ENCODE data around the gene GALP.
"Not testable (repeated sequence)": the region's sequence is repeated elsewhere in the genome, so short reads cannot be mapped to it uniquely, and the experiment has no call there.

The GALP gene

DNA sequence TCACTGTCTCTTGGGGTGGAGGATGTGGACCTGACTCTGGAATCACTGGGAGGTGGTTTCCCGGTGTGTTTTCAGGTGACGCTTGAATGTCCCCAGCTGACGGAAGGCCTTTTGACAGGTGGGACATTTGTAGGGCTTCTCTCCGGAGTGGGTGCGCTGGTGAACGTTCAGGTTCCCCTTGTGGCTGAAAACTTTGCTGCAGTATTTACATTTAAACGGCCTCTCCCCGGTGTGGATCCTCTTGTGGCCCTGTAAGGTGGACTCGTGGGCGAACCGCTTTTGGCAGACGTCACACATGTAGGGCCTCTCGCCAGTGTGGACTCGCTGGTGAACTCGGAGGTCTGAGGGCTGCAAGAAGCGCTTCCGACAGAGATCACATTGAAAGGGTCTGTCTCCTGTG lies 14.0 kb downstream of the GALP start:
- no peak for DNase-seq (ENCODE audit: low read depth)
- TF ChIP-seq, protein P1, sequence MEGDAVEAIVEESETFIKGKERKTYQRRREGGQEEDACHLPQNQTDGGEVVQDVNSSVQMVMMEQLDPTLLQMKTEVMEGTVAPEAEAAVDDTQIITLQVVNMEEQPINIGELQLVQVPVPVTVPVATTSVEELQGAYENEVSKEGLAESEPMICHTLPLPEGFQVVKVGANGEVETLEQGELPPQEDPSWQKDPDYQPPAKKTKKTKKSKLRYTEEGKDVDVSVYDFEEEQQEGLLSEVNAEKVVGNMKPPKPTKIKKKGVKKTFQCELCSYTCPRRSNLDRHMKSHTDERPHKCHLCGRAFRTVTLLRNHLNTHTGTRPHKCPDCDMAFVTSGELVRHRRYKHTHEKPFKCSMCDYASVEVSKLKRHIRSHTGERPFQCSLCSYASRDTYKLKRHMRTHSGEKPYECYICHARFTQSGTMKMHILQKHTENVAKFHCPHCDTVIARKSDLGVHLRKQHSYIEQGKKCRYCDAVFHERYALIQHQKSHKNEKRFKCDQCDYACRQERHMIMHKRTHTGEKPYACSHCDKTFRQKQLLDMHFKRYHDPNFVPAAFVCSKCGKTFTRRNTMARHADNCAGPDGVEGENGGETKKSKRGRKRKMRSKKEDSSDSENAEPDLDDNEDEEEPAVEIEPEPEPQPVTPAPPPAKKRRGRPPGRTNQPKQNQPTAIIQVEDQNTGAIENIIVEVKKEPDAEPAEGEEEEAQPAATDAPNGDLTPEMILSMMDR (conservative IDR thresholded peaks at IDR 0.05; ENCODE audit: low read depth, low read length) = no peak
- no peak overlapping the region for H3K4me3 ChIP-seq (ENCODE audit: low read length)

DNA sequence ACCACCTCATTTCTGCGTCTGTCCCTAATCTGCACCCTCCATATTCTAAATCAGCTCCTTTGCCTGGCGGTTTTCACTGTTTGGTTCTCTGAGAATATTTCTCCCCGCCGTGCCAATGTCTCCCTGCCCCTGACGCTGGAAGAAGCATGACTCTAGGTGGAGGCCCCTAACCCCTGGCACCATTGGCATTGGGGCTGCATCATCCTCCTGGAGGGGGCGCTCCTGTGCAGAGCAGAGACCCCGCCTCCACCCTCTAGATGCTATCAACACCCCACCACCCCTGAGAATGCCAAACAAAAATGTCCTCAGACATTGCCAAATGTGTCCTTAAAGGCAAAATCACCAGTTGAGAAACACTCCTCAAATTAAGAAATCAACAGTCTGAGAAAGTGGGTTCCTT lies 15.3 kb downstream of the GALP start:
- TF ChIP-seq, protein P1 (conservative IDR thresholded peaks at IDR 0.05; ENCODE audit: low read depth, low read length) = no peak
- no peak overlapping the region for H3K4me3 ChIP-seq (ENCODE audit: low read length)
- no peak for DNase-seq (ENCODE audit: low read depth)

DNA sequence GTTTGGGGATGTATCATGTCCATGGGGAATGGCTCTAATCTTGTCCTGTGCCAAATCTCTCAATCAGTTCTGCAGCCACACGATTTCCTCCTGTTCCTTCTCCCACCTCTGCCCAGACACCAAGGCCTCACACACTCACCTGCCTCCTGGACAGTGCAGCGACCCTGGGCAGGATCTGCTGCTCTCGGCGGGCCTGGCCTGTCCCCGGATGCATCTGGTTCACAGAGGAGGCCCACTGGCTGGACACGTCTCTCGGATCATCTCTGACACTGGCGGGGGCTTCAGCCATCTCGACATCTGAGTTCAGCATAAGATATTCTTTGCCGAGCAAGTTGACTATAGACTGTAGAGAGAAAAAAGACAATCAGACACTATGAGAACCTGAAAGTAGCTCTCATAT lies 15.9 kb downstream of the GALP start:
- no peak for DNase-seq (ENCODE audit: low read depth)
- TF ChIP-seq, protein P1 (conservative IDR thresholded peaks at IDR 0.05; ENCODE audit: low read depth, low read length) = no peak
- no peak overlapping the region for H3K4me3 ChIP-seq (ENCODE audit: low read length)

DNA sequence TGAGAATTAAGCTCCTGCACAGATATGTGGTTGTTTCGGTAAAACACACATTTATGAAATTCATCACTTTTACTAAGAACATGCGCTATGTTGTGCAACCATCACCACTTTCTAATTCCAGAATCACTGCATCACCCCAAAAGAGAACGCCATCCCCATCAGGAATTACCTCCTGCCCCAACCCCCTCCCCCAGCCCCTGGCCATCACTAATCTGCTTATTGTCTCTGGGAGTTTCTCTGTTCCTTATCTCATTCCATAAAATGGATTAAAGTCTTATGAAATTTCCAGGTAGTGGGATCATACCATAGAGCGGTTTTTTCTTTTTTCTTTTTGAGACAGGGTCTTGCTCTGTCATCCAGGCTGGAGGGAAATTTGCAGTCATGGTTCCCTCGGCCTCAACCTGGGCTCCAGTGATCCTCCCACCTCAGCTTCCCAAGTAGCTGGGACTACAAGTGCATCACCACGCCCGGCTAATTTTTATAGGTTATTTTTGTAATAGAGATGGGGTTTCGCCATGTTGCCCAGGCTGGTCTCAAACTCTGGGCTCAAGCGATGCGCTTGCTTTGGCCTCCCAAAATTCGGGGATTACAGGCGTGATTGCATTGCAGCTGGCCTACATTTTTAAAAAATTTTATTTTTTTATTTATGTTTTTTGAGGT lies 18.3 kb downstream of the GALP start:
- no peak overlapping the region for H3K4me3 ChIP-seq (ENCODE audit: low read length)
- TF ChIP-seq, protein P1 (conservative IDR thresholded peaks at IDR 0.05; ENCODE audit: low read depth, low read length) = no peak
- DNase-seq (ENCODE audit: low read depth) = no peak

DNA sequence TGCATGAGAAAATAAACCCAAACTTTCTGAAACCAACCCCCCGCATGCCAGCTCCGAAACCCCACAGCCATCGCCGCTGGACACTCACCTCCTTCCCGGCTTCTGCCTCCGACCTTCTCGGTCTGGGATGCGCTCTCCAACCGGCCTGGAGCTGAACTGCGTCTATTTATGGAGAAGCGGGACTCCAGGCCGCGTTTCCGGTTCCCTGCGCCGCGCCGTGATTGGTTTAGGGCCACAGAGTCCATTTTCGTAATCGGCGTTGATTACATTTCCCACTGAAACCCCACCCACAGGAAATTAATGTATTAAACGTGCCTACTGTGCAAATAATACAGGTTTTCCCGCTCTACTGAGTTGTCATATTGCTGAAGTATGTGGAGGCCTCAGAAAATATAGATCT lies 21.8 kb downstream of the GALP start, which contains the start of gene ZSCAN5B:
ZSCAN5B (minus strand) TSS at position 138 of the 400 bp plus-strand sequence. CDS start 4,731 bp downstream, outside the sequence.
- not testable (repeated sequence) for DNase-seq (ENCODE audit: low read depth); H3K4me3 ChIP-seq (ENCODE audit: low read length)

DNA sequence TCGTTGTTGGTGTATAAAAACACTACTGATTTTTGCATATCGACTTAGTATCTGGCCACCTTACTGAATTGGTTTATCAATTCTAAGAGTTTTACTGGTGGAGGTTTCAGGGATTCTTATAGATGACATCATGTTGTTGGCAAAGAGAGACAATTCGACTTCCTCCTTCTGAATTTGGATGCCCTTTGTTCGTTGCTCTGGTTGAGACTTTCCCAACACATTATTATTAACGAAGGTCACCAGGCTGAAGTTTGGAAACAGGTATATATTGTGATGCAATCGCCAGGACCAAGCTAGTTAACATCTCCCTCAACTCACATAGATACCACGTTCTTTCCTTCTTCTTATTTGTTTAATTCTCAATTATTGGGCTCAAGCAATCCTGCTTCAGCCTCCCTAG lies 23.9 kb downstream of the GALP start:
- TF ChIP-seq, protein P1 (conservative IDR thresholded peaks at IDR 0.05; ENCODE audit: low read depth, low read length) = no peak
- DNase-seq (ENCODE audit: low read depth) = no peak
- H3K4me3 ChIP-seq (ENCODE audit: low read length) = no peak overlapping the region

DNA sequence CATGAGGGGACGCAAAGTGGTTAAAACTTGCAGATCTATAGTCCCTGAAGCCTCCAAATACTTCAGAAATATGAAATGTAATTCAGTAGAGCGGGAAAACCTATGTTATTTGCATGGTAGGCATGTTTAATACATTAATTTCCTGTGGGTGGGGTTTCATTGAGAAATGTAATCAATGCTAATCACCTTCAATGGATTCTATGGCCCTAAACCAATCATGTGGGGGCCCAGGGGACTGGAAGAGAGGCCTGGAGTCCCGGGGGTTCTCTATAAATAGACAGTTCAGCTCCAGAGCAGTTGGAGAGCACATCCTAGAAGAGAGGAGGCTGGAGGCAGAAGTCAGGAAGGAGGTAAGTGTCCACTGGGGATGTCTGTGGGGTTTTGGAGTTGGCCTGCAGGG lies 26.2 kb downstream of the GALP start, which contains the start of gene ZSCAN5C:
ZSCAN5C (plus strand) TSS at position 301 of the 400 bp plus-strand sequence. CDS start 3,641 bp downstream, outside the sequence.
- no peak within 1 kb of the TSS for H3K4me3 ChIP-seq (ENCODE audit: low read length)

DNA sequence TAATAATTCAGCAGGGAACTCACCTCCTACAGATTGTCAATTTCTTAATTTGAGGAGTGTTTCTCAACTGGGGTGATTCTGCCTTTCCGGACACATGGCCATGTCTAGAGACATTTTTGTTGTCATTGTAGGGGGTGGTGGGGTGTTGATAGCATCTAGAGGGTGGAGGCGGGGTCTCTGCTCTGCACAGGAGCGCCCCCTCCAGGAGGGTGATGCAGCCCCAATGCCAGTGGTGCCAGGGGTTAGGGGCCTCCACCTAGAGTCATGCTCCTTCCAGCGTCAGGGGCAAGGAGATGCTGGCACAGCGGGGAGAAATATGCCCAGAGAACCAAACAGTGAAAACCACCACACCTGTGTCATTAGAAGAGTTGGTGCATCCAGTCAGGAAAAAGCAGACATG lies 31.8 kb downstream of the GALP start:
- H3K4me3 ChIP-seq (ENCODE audit: low read length); DNase-seq (ENCODE audit: low read depth): not testable (repeated sequence)

More for the DNA sequence above, 26.2 kb downstream of the GALP start, which contains the start of gene ZSCAN5C:
- no peak for DNase-seq (ENCODE audit: low read depth)
- TF ChIP-seq, protein P1 (conservative IDR thresholded peaks at IDR 0.05; ENCODE audit: low read depth, low read length) = no peak

Data from retinal pigment epithelial cell (primary cell).